NCI-H774 (cell line): ENCODE measurements around the gene MRPL39.

Experiments
- DNase-seq: peaks from one replicate; lab custom pipeline; 2025; lab: John Stamatoyannopoulos, UW

The MRPL39 gene

GRCh38 chr21:25536752-25537151 lies 70.5 kb downstream of the MRPL39 start:
- DNase-seq, result no peak

GRCh38 chr21:25535849-25536248 lies 71.4 kb downstream of the MRPL39 start:
- DNase-seq, result no peak
